Measurements from ENCODE around the gene DCTD. TPM values are rescaled to one million over a fixed set of nuclear protein-coding genes. Genes with fewer than 3 reads are reported as not detected.
A peak's percentile ranks its signal among the peaks of the same experiment; 100 is the strongest.

The DCTD gene
- total and polyA plus RNA-seq, 10 donors = 40.4 to 97.2 (median 72.7) TPM

DNA sequence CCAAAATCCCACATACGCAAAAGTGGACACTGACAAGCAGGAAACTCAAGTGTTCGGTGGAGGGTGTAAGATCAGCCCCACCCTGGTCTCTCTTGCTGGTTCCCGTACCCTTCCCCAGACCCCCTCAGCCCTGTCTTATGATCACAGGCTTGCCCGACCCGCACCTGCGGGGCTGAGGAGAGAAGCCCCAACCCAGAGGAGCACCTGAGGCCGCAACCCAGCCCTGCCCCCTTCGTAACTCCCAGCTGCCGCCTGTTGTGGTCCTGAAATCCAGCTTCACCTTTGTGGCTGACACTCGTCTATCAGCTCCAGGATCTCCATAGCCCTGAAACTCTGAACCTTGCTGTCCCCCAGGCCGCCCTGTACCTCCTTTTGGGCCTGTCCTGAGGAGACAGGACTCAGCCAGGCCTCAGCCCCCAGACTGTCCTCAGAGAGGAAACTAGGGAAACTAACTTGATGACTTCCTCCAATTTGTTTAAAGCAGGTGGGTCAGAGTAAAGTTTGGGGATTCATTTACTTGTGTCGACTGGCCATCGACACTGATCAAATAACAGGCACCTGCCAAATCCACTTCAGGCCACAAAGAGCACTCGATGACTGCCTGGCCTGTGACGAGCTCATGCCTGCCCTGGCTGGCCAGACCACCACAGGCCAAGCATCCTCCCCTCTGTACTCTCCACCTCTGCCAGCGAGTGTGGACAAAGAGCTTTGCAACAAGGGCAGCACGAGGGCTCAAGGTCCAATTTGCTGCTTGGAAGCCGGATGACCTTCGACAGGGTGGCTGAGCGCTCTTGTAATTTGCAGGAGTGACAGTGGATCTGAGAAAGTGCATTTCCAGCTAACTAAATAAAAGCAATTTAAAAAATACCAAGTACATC lies 19.3 kb downstream of the DCTD start:
- Histone ChIP-seq H3K4me1 (peaks cover 0 to 8% (median 3%) of the 10 kb centered on the region in 6 donors), H3K36me3 (peaks cover 0 to 97% (median 50%) of the 10 kb centered on the region in 6 donors), H3K27me3 (replicated peaks in 1 of 7) (no peaks in the 10 kb centered on the region), H3K4me3 (no peak overlapping the region), H3K27ac (peak overlapping the region in 2 of 8 donors; percentile 15 to 23), H3K9me3 (no peaks in the 10 kb centered on the region)
- 82 to 88% (median 84%) methylated on average over 17 to 20 of the region's 20 CpGs for WGBS, 5 donors
- no peak for TF ChIP-seq CTCF (IDR thresholded peaks at IDR 0.05 in 8 of 11, conservative IDR thresholded peaks at IDR 0.05 in 3 of 11)
- no peak for TF ChIP-seq POLR2A (IDR thresholded peaks at IDR 0.05)
- peak in 1 of 3 donors; percentile 40 for TF ChIP-seq POLR2AphosphoS5 (IDR thresholded peaks at IDR 0.05)
- no peak for DNase-seq
- intact Hi-C loops (cut with DNase I; ENCODE audit: low total_unique reads) = no loop called here

GRCh38 chr4:182896421-182896820 lies 20.8 kb downstream of the DCTD start:
- TF ChIP-seq CTCF (IDR thresholded peaks at IDR 0.05 in 8 of 11, conservative IDR thresholded peaks at IDR 0.05 in 3 of 11) (no peak), POLR2AphosphoS5 (IDR thresholded peaks at IDR 0.05) (no peak), POLR2A (IDR thresholded peaks at IDR 0.05) (no peak)
- intact Hi-C loops (cut with DNase I; ENCODE audit: low total_unique reads) = no loop called here
- WGBS, 5 donors = 93 to 99% (median 96%) methylated on average over 8 of the region's 8 CpGs
- Histone ChIP-seq H3K27ac (no peak overlapping the region), H3K27me3 (replicated peaks in 1 of 7) (no peaks in the 10 kb centered on the region), H3K36me3 (peaks cover 0 to 97% (median 58%) of the 10 kb centered on the region in 6 donors), H3K9me3 (no peaks in the 10 kb centered on the region), H3K4me3 (no peak overlapping the region), H3K4me1 (peaks cover 0 to 8% (median 3%) of the 10 kb centered on the region in 6 donors)
- no peak for DNase-seq

DNA sequence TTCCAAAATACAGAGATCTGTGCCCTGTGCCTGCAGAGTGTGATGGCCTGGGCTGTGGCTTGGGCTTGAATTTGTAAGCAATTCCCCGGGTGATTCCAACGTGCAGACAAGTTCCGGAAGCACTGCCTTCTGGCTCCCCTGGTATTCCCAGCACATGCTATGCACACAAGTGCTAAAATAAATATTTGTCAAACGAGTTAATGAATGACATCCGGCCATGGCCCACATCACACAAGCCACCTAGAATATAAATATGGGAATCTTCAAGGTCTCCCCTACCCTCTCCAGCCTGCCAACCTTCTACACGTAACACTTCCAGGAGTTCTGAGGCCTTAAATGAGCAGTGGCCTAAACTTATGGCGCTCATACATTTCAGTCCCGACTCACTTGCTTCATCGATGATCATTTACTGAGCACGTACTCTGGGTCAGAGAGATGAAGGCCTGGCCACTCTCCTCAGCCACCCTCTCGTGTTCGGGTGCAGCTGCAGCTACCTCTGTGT lies 21.3 kb downstream of the DCTD start:
- DNase-seq = peak; percentile 35
- TF ChIP-seq POLR2AphosphoS5 (IDR thresholded peaks at IDR 0.05) (no peak), POLR2A (IDR thresholded peaks at IDR 0.05) (no peak), CTCF (IDR thresholded peaks at IDR 0.05 in 8 of 11, conservative IDR thresholded peaks at IDR 0.05 in 3 of 11) (no peak)
- Histone ChIP-seq H3K27me3 (replicated peaks in 1 of 7) (no peaks in the 10 kb centered on the region), H3K27ac (no peak overlapping the region), H3K4me3 (no peak overlapping the region), H3K36me3 (peaks cover 0 to 97% (median 63%) of the 10 kb centered on the region in 6 donors), H3K4me1 (peaks cover 0 to 8% (median 3%) of the 10 kb centered on the region in 6 donors), H3K9me3 (no peaks in the 10 kb centered on the region)
- 88 to 97% (median 93%) methylated on average over 12 of the region's 12 CpGs for WGBS, 5 donors
- intact Hi-C loops (cut with DNase I; ENCODE audit: low total_unique reads) = no loop called here

- H3K4me1 ChIP-seq = peaks cover 0 to 8% (median 3%) of the 10 kb centered on the region in 6 donors
- H3K4me3 ChIP-seq = no peak overlapping the region
- WGBS, 5 donors = 92 to 97% (median 95%) methylated on average over 18 of the region's 18 CpGs
- peaks cover 9 to 97% (median 69%) of the 10 kb centered on the region in 6 donors for H3K36me3 ChIP-seq
- H3K27ac ChIP-seq = no peak overlapping the region
- intact Hi-C loops (cut with DNase I; ENCODE audit: low total_unique reads) = no loop called here
- H3K27me3 ChIP-seq (replicated peaks in 1 of 7) = no peaks in the 10 kb centered on the region
- H3K9me3 ChIP-seq = no peaks in the 10 kb centered on the region
- peak; percentile 64 for DNase-seq
- TF ChIP-seq POLR2A (IDR thresholded peaks at IDR 0.05) = no peak
- TF ChIP-seq POLR2AphosphoS5 (IDR thresholded peaks at IDR 0.05) = peak in 1 of 3 donors; percentile 24
Measured at GRCh38 chr4:182894681-182895275, 22.4 kb downstream of the DCTD start.
